ENCODE data around the gene DSCAM. TPM values are rescaled to one million over a fixed set of nuclear protein-coding genes. Genes with fewer than 3 reads are reported as not detected.
A peak's percentile ranks its signal among the peaks of the same experiment; 100 is the strongest.

Gene DSCAM
- total and polyA plus RNA-seq, 10 donors: 0.02 to 2.7 (median 2.0) TPM

- Histone ChIP-seq H3K4me3 (no peak overlapping the region), H3K27ac (no peak overlapping the region), H3K36me3 (no peaks in the 10 kb centered on the region), H3K9me3 (no peaks in the 10 kb centered on the region), H3K27me3 (replicated peaks in 1 of 7) (peaks cover 0 to 13% (median 0%) of the 10 kb centered on the region in 7 donors), H3K4me1 (peaks cover 0 to 5% (median 0%) of the 10 kb centered on the region in 6 donors)
- 81 to 85% (median 83%) methylated on average over 6 of the region's 6 CpGs for WGBS, 5 donors
- intact Hi-C loops (cut with DNase I; ENCODE audit: low total_unique reads): loop anchor here (10.0 kb wide), 1 partner anchor 243 kb away; no protein-coding TSS in a partner anchor
- DNase-seq: no peak
- no peak for TF ChIP-seq POLR2AphosphoS5 (IDR thresholded peaks at IDR 0.05)
- TF ChIP-seq CTCF (IDR thresholded peaks at IDR 0.05 in 8 of 11, conservative IDR thresholded peaks at IDR 0.05 in 3 of 11): no peak
- TF ChIP-seq POLR2A (IDR thresholded peaks at IDR 0.05): no peak
Measured at GRCh38 chr21:40388046-40388445, 458.9 kb downstream of the DSCAM start.

- no peak overlapping the region for H3K4me3 ChIP-seq
- H3K9me3 ChIP-seq: no peaks in the 10 kb centered on the region
- H3K4me1 ChIP-seq: peaks cover 0 to 5% (median 0%) of the 10 kb centered on the region in 6 donors
- no peak for DNase-seq
- H3K36me3 ChIP-seq: no peaks in the 10 kb centered on the region
- no peak overlapping the region for H3K27ac ChIP-seq
- H3K27me3 ChIP-seq (replicated peaks in 1 of 7): peaks cover 0 to 13% (median 0%) of the 10 kb centered on the region in 7 donors
- no peak for TF ChIP-seq CTCF (IDR thresholded peaks at IDR 0.05 in 8 of 11, conservative IDR thresholded peaks at IDR 0.05 in 3 of 11)
- TF ChIP-seq POLR2A (IDR thresholded peaks at IDR 0.05): no peak
- 42 to 57% (median 48%) methylated on average over 2 of the region's 2 CpGs for WGBS, 5 donors
- intact Hi-C loops (cut with DNase I; ENCODE audit: low total_unique reads): loop anchor here (10.0 kb wide), 1 partner anchor 242 kb away; no protein-coding TSS in a partner anchor
Measured at GRCh38 chr21:40386981-40387747, 459.8 kb downstream of the DSCAM start.

GRCh38 chr21:40386294-40386911, 460.6 kb downstream of the DSCAM start:
- Histone ChIP-seq H3K27me3 (replicated peaks in 1 of 7) (peaks cover 0 to 13% (median 0%) of the 10 kb centered on the region in 7 donors), H3K4me1 (peaks cover 0 to 5% (median 0%) of the 10 kb centered on the region in 6 donors), H3K9me3 (no peaks in the 10 kb centered on the region), H3K27ac (no peak overlapping the region), H3K4me3 (no peak overlapping the region), H3K36me3 (no peaks in the 10 kb centered on the region)
- 8 to 19% (median 10%) methylated on average over 23 of the region's 23 CpGs for WGBS, 5 donors
- DNase-seq: peak; percentile 77
- TF ChIP-seq CTCF (IDR thresholded peaks at IDR 0.05 in 8 of 11, conservative IDR thresholded peaks at IDR 0.05 in 3 of 11) (peak in 9 of 11 experiments; percentile 16 to 79 (median 65)), POLR2A (IDR thresholded peaks at IDR 0.05) (no peak), POLR2AphosphoS5 (IDR thresholded peaks at IDR 0.05) (peak in 1 of 3 donors; percentile 29)
- intact Hi-C loops (cut with DNase I; ENCODE audit: low total_unique reads): loop anchor here (10.0 kb wide), 1 partner anchor 242 kb away; no protein-coding TSS in a partner anchor

GRCh38 chr21:40385883-40386282, 461.1 kb downstream of the DSCAM start:
- peaks cover 0 to 3% (median 0%) of the 10 kb centered on the region in 8 donors for H3K9me3 ChIP-seq
- WGBS, 5 donors: 87 to 94% (median 91%) methylated on average over 6 of the region's 6 CpGs
- H3K27ac ChIP-seq: no peak overlapping the region
- H3K27me3 ChIP-seq (replicated peaks in 1 of 7): peaks cover 0 to 13% (median 0%) of the 10 kb centered on the region in 7 donors
- no peaks in the 10 kb centered on the region for H3K36me3 ChIP-seq
- peaks cover 0 to 5% (median 0%) of the 10 kb centered on the region in 6 donors for H3K4me1 ChIP-seq
- DNase-seq: no peak
- intact Hi-C loops (cut with DNase I; ENCODE audit: low total_unique reads): loop anchor here (10.0 kb wide), 1 partner anchor 241 kb away; no protein-coding TSS in a partner anchor
- TF ChIP-seq POLR2A (IDR thresholded peaks at IDR 0.05) (no peak), CTCF (IDR thresholded peaks at IDR 0.05 in 8 of 11, conservative IDR thresholded peaks at IDR 0.05 in 3 of 11) (no peak), POLR2AphosphoS5 (IDR thresholded peaks at IDR 0.05) (no peak)
- H3K4me3 ChIP-seq: no peak overlapping the region

Data from spleen (tissue), 11 donors.